Brain microvascular endothelial cell (primary cell): Measurements from ENCODE around the gene IQCH.
A peak's percentile ranks its signal among the peaks of the same experiment; 100 is the strongest.

Experiments
- DNase-seq: peaks from one replicate; pipeline ENCODE4 v3.0.0-alpha.2; 2020
- H3K27ac ChIP-seq: fragments of 250-450 bp; sonication (Bioruptor Pico); 2 replicates; pipeline ENCODE4 v1.5.1; 2020; ENCODE audit warnings: mild to moderate bottlenecking, moderate library complexity
- H3K27me3 ChIP-seq: fragments of 250-450 bp; sonication (Bioruptor Pico); replicated peaks from 2 replicates; pipeline ENCODE4 v1.5.1; 2020; ENCODE audit warnings: mild to moderate bottlenecking
- H3K36me3 ChIP-seq: fragments of 250-450 bp; sonication (Bioruptor Pico); replicated peaks from 2 replicates; pipeline ENCODE4 v1.5.1; 2020; ENCODE audit warnings: mild to moderate bottlenecking
- H3K4me3 ChIP-seq: 2 replicates; pipeline ENCODE4 v1.5.1; 2011; ENCODE audit warnings: low read depth, mild to moderate bottlenecking, control low read depth, low read length, moderate library complexity
- in situ Hi-C: cut with HindIII; loops from 2 replicates; pipeline ENCODE4 v1.10.0; 2017; ENCODE audit warnings: low sequenced_read_pairs, low pct_ligation_motif_present
- TF ChIP-seq, protein P1 (sequence below): IDR thresholded peaks from 2 replicates; pipeline ENCODE4 v1.5.1; 2011; ENCODE audit warnings: low read depth, mild to moderate bottlenecking, moderate library complexity, low read length, control low read depth, inconsistent platforms; ENCODE audit errors: missing control alignments

Gene IQCH

DNA sequence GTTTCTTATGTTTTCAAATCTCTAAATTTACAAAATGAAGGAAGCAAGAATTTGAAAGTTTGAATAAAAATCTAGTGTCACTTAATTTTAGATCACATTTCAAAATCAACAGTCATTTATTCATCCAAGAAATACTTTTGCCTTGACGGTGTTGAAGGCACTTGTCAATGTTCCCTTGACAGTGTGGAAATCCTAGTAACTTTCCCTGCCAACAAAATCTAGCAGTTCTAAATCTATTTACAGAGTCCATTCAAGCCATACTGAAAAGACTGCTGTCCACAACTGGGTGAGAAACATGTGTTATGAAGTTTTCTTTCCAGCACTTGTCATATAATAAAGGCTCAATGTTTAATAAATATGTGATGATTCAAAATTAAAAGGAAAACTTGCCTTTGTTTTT lies 279.3 kb downstream of the IQCH start:
- Histone ChIP-seq H3K27me3 (no peaks in the 10 kb centered on the region), H3K36me3 (no peaks in the 10 kb centered on the region), H3K4me3 (no peak overlapping the region), H3K27ac (no peak overlapping the region)
- TF ChIP-seq, protein P1, sequence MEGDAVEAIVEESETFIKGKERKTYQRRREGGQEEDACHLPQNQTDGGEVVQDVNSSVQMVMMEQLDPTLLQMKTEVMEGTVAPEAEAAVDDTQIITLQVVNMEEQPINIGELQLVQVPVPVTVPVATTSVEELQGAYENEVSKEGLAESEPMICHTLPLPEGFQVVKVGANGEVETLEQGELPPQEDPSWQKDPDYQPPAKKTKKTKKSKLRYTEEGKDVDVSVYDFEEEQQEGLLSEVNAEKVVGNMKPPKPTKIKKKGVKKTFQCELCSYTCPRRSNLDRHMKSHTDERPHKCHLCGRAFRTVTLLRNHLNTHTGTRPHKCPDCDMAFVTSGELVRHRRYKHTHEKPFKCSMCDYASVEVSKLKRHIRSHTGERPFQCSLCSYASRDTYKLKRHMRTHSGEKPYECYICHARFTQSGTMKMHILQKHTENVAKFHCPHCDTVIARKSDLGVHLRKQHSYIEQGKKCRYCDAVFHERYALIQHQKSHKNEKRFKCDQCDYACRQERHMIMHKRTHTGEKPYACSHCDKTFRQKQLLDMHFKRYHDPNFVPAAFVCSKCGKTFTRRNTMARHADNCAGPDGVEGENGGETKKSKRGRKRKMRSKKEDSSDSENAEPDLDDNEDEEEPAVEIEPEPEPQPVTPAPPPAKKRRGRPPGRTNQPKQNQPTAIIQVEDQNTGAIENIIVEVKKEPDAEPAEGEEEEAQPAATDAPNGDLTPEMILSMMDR: no peak
- in situ Hi-C loops: no loop called here
- DNase-seq: no peak

DNA sequence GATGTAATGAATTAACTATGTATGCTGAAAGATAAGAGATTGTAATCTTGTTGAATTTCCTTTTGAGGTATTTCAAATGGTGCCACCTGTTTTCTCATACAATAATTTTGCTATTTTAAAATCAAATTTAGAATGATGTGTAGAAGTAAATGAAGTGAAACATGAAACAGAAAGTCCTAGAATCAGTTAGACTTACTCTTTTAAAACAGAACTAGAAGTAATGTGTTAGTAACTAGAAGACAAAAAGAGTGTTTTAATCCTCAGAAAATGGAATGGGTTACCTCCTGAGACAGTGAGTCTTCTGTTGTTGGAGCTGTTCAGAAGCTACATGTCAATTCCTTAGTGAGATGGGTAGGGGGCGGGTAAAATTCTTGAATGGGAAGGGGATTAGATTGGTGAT lies 279.8 kb downstream of the IQCH start:
- no peak for DNase-seq
- in situ Hi-C loops: no loop called here
- H3K27me3 ChIP-seq: no peaks in the 10 kb centered on the region
- H3K4me3 ChIP-seq: no peak overlapping the region
- H3K27ac ChIP-seq: no peak overlapping the region
- TF ChIP-seq, protein P1: no peak
- no peaks in the 10 kb centered on the region for H3K36me3 ChIP-seq

DNA sequence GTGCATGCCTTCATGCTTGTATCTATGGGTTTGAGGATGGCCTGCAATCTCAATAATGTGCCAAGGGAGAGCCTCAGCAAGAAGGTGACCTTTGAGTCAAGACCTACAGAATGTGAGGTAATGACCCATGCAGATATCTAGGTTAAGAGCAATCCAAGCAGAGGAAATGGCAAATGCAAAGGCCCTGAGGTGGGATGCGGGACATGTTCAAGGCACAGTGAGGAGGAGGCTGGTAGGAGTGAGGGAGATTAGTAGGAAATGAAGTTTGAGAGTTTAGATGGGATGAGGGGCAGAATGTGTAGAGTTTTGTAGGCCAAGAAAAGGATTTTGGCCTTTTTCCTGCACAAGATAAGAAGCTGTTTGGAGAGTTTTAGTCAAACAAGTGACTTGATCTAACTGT lies 283.2 kb downstream of the IQCH start:
- no peaks in the 10 kb centered on the region for H3K27me3 ChIP-seq
- H3K36me3 ChIP-seq: no peaks in the 10 kb centered on the region
- no peak overlapping the region for H3K4me3 ChIP-seq
- no peak for DNase-seq
- H3K27ac ChIP-seq: no peak overlapping the region
- in situ Hi-C loops: no loop called here
- TF ChIP-seq, protein P1: no peak

DNA sequence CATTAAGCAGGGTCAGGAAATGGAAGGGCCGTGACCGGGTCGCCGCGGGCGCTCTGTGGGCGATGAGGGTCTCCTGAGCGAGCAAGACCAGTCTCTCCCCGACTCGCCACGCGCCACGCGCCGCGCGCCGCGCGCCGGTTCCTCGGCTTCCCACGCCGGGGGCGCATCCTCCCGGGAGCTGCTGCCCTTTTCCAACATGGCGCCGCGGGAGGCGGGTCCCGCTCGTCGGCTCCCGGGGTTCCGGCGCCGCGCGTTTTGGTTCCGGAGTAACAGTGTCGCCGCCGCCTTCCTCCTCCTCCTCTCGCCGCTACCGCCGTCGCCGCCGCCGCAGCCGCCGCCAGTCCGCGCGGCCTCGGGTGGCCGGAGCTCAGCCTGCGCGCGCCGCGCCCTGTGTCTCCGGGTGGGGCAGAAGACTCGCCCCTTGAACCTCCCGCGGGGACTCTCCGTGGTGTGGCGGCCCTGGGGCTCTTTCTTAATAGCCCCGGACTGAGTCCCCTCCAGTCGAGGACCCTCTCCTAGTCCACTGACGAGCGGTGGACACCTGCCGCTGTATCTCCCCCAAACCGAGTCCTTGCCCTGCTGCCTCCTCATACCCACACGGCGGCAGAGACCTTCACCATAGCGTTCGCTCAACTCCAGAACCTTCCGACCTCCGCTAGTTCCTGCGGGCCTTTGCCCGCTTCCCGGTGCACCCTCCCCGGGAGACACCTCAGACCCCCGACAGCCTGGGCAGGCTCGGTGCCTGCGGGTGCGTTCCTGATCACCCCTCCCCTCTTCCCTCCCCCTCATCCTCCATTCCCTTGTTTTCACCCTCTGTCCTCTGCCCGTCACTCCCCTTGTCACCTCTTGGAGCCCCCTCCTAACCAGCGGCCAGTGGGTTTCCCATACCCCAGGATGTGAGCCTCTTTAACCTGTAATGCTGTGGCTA lies 288.1 kb downstream of the IQCH start, which contains the start of gene MAP2K5:
TSS of gene MAP2K5 (plus strand) at position 284 of the 928 bp plus-strand sequence. CDS start at position 917, 633 bp downstream.
- in situ Hi-C loops: no loop called here
- H3K36me3 ChIP-seq: no peaks in the 10 kb centered on the region
- peak within 1 kb of the TSS; percentile 67 for H3K27ac ChIP-seq
- peak within 1 kb of the TSS; percentile 90 for H3K4me3 ChIP-seq
- DNase-seq: peak; percentile 52
- TF ChIP-seq, protein P1: no peak
- H3K27me3 ChIP-seq: no peaks in the 10 kb centered on the region

DNA sequence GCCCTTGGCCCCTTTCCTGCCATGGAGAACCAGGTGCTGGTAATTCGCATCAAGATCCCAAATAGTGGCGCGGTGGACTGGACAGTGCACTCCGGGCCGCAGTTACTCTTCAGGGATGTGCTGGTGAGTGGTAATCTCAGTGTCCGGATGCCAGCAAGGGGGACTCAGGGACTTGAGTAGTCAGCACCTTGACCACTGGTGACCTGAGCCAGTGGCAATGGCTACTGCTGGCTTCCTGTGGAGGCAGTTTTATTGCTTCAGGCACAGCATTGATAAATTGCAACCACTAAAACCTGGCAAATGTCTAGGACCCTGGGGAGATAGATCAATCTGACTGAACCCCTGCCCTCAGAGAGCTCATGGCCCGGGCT lies 288.7 kb downstream of the IQCH start:
- in situ Hi-C loops: no loop called here
- no peak for DNase-seq
- TF ChIP-seq, protein P1: no peak

More for the DNA sequence above, 288.7 kb downstream of the IQCH start:
- Histone ChIP-seq H3K4me3 (peak overlapping the region; percentile 90), H3K27me3 (no peaks in the 10 kb centered on the region), H3K36me3 (no peaks in the 10 kb centered on the region), H3K27ac (no peak overlapping the region)
